Peyer's patch (tissue), 4 donors: ENCODE measurements around the gene VPS35L. TPM values are rescaled to one million over a fixed set of nuclear protein-coding genes. Genes with fewer than 3 reads are reported as not detected.

Experiments
- DNase-seq, 3 donors: peaks; one replicate each; pipeline ENCODE4 v3.0.0-alpha.2; 2017 to 2019
- H3K27ac ChIP-seq, 4 donors: fragments of 200-600 bp; sonication (generic); one replicate each; pipeline ENCODE4 v1.5.1; 2016 to 2019
- H3K27me3 ChIP-seq, 2 donors: fragments of 200-600 bp; sonication (generic); one replicate each; pipeline ENCODE4 v1.5.1; 2019
- H3K36me3 ChIP-seq, 3 donors: fragments of 200-600 bp; sonication (generic); one replicate each; pipeline ENCODE4 v1.5.1; 2016 to 2019
- H3K4me1 ChIP-seq, 4 donors: fragments of 200-600 bp; sonication (generic); one replicate each; pipeline ENCODE4 v1.5.1; 2016 to 2019
- H3K4me3 ChIP-seq, 4 donors: fragments of 200-600 bp; sonication (generic); 1 replicate in 3 of 4; 2 replicates in 1 of 4; pipeline ENCODE4 v1.5.1; 2016 to 2019; ENCODE audit warnings: mild to moderate bottlenecking in 1 of 4
- H3K9me3 ChIP-seq, 4 donors: fragments of 200-600 bp; sonication (generic); one replicate each; pipeline ENCODE4 v1.5.1; 2016 to 2019; ENCODE audit warnings: mild to moderate bottlenecking in 1 of 4
- CTCF ChIP-seq, 6 experiments: fragments of 450-650 bp in 4 of 6; fragments of 200-600 bp in 2 of 6; sonication (generic) in 1 of 6; IDR thresholded peaks; one replicate each; pipeline ENCODE4 v1.5.1; 2017 to 2019; ENCODE audit warnings: antibody characterized with exemption in 6 of 6, mild to moderate bottlenecking in 3 of 6, moderate library complexity in 1 of 6
- POLR2A ChIP-seq, 2 donors: fragments of 450-650 bp; IDR thresholded peaks; one replicate each; pipeline ENCODE4 v1.5.1; 2017; ENCODE audit warnings: antibody characterized with exemption in 2 of 2, mild to moderate bottlenecking in 2 of 2, moderate library complexity in 2 of 2
- total RNA-seq, 4 donors: library from RNA; depleted of rRNA; stranded (reverse); fragments of >200 nt; gene quantifications; one replicate each; pipeline ENCODE4 v1.1.0, GENCODE V29; 2016

VPS35L gene
- total RNA-seq, 4 donors from 2014 or later: 35.2 to 71.8 (median 45.2) TPM

GRCh38 chr16:19524356-19524615 lies 31.2 kb upstream of the VPS35L start:
- H3K36me3 ChIP-seq: peaks cover 0 to 16% (median 0%) of the 10 kb centered on the region in 3 donors
- DNase-seq: no peak
- peak overlapping the region; percentile 77 to 93 (median 90) for H3K4me3 ChIP-seq
- peaks cover 0 to 43% (median 4%) of the 10 kb centered on the region in 4 donors for H3K4me1 ChIP-seq
- H3K27ac ChIP-seq: peak overlapping the region; percentile 12 to 79 (median 42)
- TF ChIP-seq POLR2A (IDR thresholded peaks at IDR 0.05): no peak
- TF ChIP-seq CTCF (IDR thresholded peaks at IDR 0.05): no peak
- no peaks in the 10 kb centered on the region for H3K27me3 ChIP-seq
- H3K9me3 ChIP-seq: no peaks in the 10 kb centered on the region

DNA sequence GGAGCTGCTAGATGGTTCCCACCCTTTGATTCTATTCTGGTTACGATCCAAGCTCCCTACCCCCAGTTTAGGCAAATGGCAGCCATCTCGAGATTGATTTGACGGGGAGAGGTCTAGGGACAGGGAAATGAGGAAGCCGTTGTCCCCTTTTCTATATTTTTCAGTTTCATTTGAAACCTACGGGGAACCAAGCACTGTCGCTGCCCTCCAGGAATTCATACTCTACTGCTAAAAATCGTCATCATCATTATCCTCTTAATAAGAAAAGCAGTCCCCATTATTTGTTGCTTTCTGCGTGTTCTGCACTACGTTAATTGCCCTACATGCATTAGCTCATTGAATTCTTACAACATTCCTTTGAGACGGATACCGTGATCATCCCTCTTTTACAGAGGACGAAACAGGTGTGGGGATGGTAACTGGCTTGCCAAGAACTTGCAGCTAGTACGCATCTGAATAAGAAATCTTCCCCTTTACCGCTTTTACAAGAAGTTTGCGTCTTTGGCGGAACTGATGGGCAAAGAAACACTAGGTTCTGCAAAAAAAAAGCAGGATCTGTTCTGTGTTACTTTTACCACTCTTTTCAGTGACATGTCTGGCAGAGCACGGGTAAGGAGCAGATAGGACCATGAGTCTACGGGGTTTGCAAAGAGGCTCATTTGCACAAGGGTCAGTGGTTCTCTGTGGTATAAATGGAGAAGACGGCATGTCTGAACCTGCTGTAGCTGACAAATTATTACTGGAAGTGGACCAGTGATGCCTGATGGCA lies 30.7 kb upstream of the VPS35L start:
- Histone ChIP-seq H3K27ac (peak overlapping the region in 3 of 4 donors; percentile 41 to 79 (median 42)), H3K9me3 (no peaks in the 10 kb centered on the region), H3K36me3 (peaks cover 0 to 16% (median 0%) of the 10 kb centered on the region in 3 donors), H3K4me3 (peak overlapping the region; percentile 77 to 93 (median 90)), H3K4me1 (peaks cover 0 to 38% (median 3%) of the 10 kb centered on the region in 4 donors), H3K27me3 (no peaks in the 10 kb centered on the region)
- no peak for TF ChIP-seq CTCF (IDR thresholded peaks at IDR 0.05)
- no peak for TF ChIP-seq POLR2A (IDR thresholded peaks at IDR 0.05)
- DNase-seq: no peak

DNA sequence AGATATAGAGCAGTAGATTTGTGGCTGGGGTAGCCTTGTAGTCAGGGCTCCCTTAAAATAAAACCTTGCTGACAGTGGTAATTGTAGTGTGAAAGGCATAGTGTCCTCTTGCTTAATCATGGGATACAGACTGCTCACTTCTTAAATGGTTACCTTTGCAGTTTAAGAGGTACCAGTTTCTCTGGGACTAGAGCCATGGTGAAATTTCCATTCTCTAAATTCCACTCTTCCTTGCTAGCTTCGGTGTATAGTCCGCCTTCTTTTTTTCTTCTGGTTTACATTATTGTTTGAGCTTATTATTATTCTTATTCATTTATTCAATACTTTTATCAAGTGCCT lies 30.1 kb upstream of the VPS35L start:
- Histone ChIP-seq H3K4me1 (peaks cover 0 to 32% (median 3%) of the 10 kb centered on the region in 4 donors), H3K27me3 (no peaks in the 10 kb centered on the region), H3K36me3 (peaks cover 0 to 19% (median 0%) of the 10 kb centered on the region in 3 donors), H3K4me3 (no peak overlapping the region), H3K9me3 (no peaks in the 10 kb centered on the region), H3K27ac (no peak overlapping the region)
- no peak for DNase-seq
- TF ChIP-seq CTCF (IDR thresholded peaks at IDR 0.05): no peak
- TF ChIP-seq POLR2A (IDR thresholded peaks at IDR 0.05): no peak

DNA sequence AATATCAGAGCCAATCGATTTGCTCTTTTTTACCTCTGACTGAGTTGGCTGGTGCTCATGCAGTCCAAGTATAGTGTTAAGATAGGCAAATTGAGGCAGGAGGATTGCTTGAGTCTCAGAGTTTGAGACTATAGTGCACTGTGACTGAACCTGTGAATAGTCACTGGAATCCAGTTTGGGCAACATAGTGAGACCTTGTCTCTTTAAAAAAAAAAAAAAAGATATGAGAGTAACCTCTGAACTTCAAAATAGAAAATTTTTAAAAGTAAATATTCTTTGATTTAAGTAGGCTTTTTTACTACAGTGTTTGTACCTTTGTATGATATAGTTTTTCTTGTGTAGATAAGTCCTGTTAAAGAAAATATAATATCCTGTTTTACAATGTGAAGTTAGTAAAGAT lies 28.3 kb upstream of the VPS35L start:
- H3K36me3 ChIP-seq: peaks cover 0 to 23% (median 0%) of the 10 kb centered on the region in 3 donors
- no peaks in the 10 kb centered on the region for H3K9me3 ChIP-seq
- peaks cover 0 to 24% (median 2%) of the 10 kb centered on the region in 4 donors for H3K4me1 ChIP-seq
- TF ChIP-seq POLR2A (IDR thresholded peaks at IDR 0.05) (no peak), CTCF (IDR thresholded peaks at IDR 0.05) (no peak)
- DNase-seq: no peak
- H3K27me3 ChIP-seq: no peaks in the 10 kb centered on the region
- no peak overlapping the region for H3K27ac ChIP-seq
- no peak overlapping the region for H3K4me3 ChIP-seq

DNA sequence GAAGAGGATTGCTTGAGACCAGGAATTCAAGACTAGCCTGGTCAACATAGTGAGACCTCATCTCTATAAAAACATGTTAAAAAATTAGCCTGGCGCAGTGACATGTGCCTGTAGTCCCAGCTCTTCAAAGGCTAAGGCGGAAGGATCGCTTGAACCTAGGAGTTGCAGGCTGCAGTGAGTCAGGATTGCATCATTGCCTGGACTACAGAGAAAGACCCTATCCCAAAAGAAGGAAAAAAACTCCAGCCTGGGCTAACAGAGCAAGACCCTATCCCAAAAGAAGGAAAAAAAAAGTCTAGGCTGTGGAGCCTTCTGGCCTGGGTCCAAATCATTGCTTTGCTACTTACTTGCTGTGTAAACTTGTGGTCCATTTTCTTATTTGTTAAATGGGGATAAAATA lies 26.8 kb upstream of the VPS35L start:
- Histone ChIP-seq H3K4me3 (no peak overlapping the region), H3K27ac (no peak overlapping the region), H3K27me3 (no peaks in the 10 kb centered on the region), H3K4me1 (peaks cover 0 to 14% (median 0%) of the 10 kb centered on the region in 4 donors), H3K36me3 (peaks cover 0 to 33% (median 0%) of the 10 kb centered on the region in 3 donors), H3K9me3 (no peaks in the 10 kb centered on the region)
- no peak for DNase-seq
- TF ChIP-seq POLR2A (IDR thresholded peaks at IDR 0.05) (no peak), CTCF (IDR thresholded peaks at IDR 0.05) (no peak)
